NCI-H460 (cell line): ENCODE results near the gene METAP1D. TPM values are rescaled to one million over a fixed set of nuclear protein-coding genes. Genes with fewer than 3 reads are reported as not detected.

Source experiments
- DNase-seq: peaks from one replicate; pipeline ENCODE4 v3.0.0-alpha.2; 2016; ENCODE audit warnings: low read depth; ENCODE audit errors: extremely low read depth
- total RNA-seq: library from RNA; depleted of rRNA; stranded (reverse); fragments of >200 nt; shearing (Covaris generic); gene quantifications from 2 replicates; pipeline ENCODE4 v1.2.3, GENCODE V29; 2014

The METAP1D gene
- total RNA-seq, 1 experiment from 2014 or later, result 18.0 TPM

GRCh38 chr2:172089633-172090032, 89.9 kb downstream of the METAP1D start:
- no peak for DNase-seq

- DNase-seq, result no peak
Measured at GRCh38 chr2:172090044-172090961, 90.5 kb downstream of the METAP1D start.

GRCh38 chr2:172091000-172091641, 91.4 kb downstream of the METAP1D start:
- DNase-seq, result no peak

- DNase-seq, result no peak
Measured at GRCh38 chr2:172091761-172092566, 92.2 kb downstream of the METAP1D start.

- DNase-seq, result no peak
Measured at GRCh38 chr2:172092716-172093415, 93.1 kb downstream of the METAP1D start.

- DNase-seq, result no peak
Measured at GRCh38 chr2:172093416-172094293, 93.9 kb downstream of the METAP1D start.

GRCh38 chr2:172094294-172095145, 94.8 kb downstream of the METAP1D start:
- no peak for DNase-seq

GRCh38 chr2:172095146-172095904, 95.6 kb downstream of the METAP1D start:
- DNase-seq, result peak; percentile 70

- DNase-seq, result no peak
Measured at GRCh38 chr2:172095905-172096625, 96.3 kb downstream of the METAP1D start.

- DNase-seq, result no peak
Measured at GRCh38 chr2:172096626-172097547, 97.1 kb downstream of the METAP1D start.

GRCh38 chr2:172097557-172098131, 97.9 kb downstream of the METAP1D start:
- no peak for DNase-seq

- no peak for DNase-seq
Measured at GRCh38 chr2:172098287-172098649, 98.5 kb downstream of the METAP1D start.

- DNase-seq, result peak; percentile 80
Measured at GRCh38 chr2:172098650-172099471, 99.1 kb downstream of the METAP1D start.

GRCh38 chr2:172099472-172100079, 99.8 kb downstream of the METAP1D start:
- DNase-seq, result no peak
